Ovary (tissue), 3 donors: ENCODE data around the gene CEBPZ.
"Not testable (repeated sequence)": the region's sequence is repeated elsewhere in the genome, so short reads cannot be mapped to it uniquely, and the experiment has no call there.

Experiments used
- POLR2A ChIP-seq: fragments of 450-650 bp; IDR thresholded peaks from one replicate; pipeline ENCODE4 v1.6.1; 2017; ENCODE audit warnings: antibody characterized with exemption, mild to moderate bottlenecking, moderate library complexity
- TF ChIP-seq, protein P1 (sequence below), 3 donors: fragments of 450-650 bp in 2 of 3; fragments of 200-600 bp in 1 of 3; IDR thresholded peaks; one replicate each; pipeline versions ENCODE4 v1.5.1 to v1.8.0; 2016 to 2022; ENCODE audit warnings: antibody characterized with exemption in 3 of 3, mild to moderate bottlenecking in 1 of 3
- donor health status: DM: no; HTN: no; CAD: no.

DNA sequence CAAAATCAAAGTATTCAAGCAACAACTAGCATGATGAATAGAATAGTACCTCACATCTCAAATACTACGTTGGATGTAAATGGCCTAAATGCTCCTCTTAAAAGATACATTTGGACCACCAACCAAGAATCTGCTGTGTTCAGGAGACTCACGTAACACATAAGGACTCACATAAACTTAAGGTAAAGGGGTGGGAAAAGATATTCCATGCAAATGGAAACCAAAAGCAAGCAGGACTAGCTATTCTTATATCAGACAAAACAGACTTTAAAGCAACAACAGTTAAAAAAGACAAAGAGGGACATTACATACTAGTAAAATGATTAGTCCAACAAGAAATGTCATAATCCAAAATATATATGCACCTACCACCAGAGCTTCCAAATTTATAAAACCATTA, 24.6 kb downstream of the CEBPZ start:
- TF ChIP-seq, protein P1, sequence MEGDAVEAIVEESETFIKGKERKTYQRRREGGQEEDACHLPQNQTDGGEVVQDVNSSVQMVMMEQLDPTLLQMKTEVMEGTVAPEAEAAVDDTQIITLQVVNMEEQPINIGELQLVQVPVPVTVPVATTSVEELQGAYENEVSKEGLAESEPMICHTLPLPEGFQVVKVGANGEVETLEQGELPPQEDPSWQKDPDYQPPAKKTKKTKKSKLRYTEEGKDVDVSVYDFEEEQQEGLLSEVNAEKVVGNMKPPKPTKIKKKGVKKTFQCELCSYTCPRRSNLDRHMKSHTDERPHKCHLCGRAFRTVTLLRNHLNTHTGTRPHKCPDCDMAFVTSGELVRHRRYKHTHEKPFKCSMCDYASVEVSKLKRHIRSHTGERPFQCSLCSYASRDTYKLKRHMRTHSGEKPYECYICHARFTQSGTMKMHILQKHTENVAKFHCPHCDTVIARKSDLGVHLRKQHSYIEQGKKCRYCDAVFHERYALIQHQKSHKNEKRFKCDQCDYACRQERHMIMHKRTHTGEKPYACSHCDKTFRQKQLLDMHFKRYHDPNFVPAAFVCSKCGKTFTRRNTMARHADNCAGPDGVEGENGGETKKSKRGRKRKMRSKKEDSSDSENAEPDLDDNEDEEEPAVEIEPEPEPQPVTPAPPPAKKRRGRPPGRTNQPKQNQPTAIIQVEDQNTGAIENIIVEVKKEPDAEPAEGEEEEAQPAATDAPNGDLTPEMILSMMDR (IDR thresholded peaks at IDR 0.05) = not testable (repeated sequence)
- TF ChIP-seq POLR2A = not testable (repeated sequence)
